Muscle layer of duodenum (tissue), 2 donors: ENCODE data around the gene DNAJC15.

Source experiments
- H3K27ac ChIP-seq: one replicate; pipeline ENCODE4 v1.7.0; 2013; ENCODE audit warnings: mild to moderate bottlenecking, low read length
- H3K27me3 ChIP-seq: one replicate; pipeline ENCODE4 v1.7.0; 2013; ENCODE audit warnings: low read depth, mild to moderate bottlenecking, control low read depth, low read length
- H3K36me3 ChIP-seq, 2 donors: one replicate each; pipeline ENCODE4 v1.7.0; 2013; ENCODE audit warnings: low read length in 2 of 2, control low read depth in 1 of 2, mild to moderate bottlenecking in 1 of 2; ENCODE audit not compliant: insufficient read depth in 2 of 2, control insufficient read depth in 1 of 2
- H3K4me1 ChIP-seq, 2 donors: one replicate each; pipeline ENCODE4 v1.7.0; 2013; ENCODE audit warnings: low read length in 2 of 2, mild to moderate bottlenecking in 2 of 2, control low read depth in 1 of 2, moderate library complexity in 1 of 2; ENCODE audit not compliant: insufficient read depth in 2 of 2, control insufficient read depth in 1 of 2
- H3K4me3 ChIP-seq, 2 donors: one replicate each; pipeline ENCODE4 v1.7.0; 2013; ENCODE audit warnings: low read length in 2 of 2, low read depth in 1 of 2, mild to moderate bottlenecking in 1 of 2
- H3K9me3 ChIP-seq, 2 donors: one replicate each; pipeline ENCODE4 v1.7.0; 2013; ENCODE audit warnings: low read length in 2 of 2, control low read depth in 1 of 2, mild to moderate bottlenecking in 1 of 2; ENCODE audit not compliant: control insufficient read depth in 1 of 2
- donor health status: healthy.

Gene DNAJC15

DNA sequence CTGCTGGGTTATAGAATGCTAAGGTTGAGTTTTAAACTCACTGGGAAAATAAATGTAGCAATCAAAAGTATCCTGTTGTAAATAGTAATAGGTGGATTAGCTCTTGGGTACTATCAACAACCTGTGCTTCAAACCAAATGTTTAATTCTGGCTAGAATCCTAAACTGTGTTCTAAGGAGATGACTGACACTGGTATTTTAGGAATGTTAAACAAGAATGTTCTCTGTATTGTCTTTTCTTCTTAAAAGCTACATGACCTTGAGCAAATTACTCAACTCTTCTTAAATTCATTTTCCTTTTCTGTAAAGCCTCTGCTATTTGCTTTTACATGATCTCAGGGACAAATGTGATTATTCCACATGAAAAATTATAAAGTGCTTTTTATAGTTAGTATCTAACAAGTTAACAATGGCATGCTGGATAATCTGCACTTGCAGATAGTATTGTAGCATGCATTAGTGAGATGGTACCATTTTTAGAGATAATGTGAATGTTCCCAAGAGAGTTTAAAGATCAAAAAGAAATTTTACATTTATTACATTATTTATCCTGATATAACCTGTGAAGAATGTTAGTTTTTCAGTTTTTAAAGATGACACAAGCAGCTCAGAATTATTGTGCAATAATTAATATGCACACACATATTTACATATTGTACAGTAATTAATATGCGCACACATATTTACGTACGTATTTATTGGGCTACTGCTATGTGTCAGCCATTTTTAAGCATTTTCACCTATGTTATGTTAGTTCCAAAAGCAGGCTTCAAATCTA, 17.7 kb upstream of the DNAJC15 start:
- H3K4me1 ChIP-seq: no peaks in the 10 kb centered on the region
- no peak overlapping the region for H3K27ac ChIP-seq
- no peaks in the 10 kb centered on the region for H3K9me3 ChIP-seq
- no peaks in the 10 kb centered on the region for H3K27me3 ChIP-seq
- H3K36me3 ChIP-seq: no peaks in the 10 kb centered on the region
- no peak overlapping the region for H3K4me3 ChIP-seq

DNA sequence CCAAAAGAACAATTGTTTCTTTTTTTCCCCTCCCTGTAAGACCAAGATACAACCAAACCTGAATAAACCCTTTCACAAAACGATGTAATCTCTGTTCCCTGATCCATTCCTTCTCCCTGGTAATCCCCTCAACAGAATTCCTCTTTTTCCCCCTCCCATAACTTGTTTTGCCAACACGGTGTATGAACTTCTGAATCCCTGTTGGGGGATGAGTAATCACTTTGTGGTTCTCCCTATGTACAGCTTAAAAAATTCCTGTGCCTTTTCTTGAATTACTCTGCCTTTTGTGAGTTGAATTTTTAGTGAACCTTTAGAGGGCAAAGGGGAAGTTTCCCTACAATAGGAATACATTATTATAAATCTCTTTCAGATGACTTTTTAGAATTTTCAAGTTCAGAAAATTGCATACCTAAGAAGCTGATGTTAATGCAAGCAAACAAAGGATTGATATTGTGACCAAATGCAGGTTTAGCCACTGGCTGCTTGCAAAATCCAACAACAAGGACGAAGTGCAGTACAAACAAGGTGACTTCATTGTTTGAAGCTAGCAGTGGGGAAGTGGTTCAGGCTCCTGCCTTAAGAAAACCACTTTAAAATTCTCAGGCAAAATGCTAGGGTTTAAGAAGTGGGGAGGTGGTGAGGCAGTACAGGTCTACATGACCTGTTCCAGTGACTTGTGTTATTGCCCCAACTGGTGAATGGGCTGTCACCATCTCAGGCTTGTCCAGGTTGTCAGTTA, 16.3 kb upstream of the DNAJC15 start:
- Histone ChIP-seq H3K27me3 (no peaks in the 10 kb centered on the region), H3K27ac (no peak overlapping the region), H3K9me3 (no peaks in the 10 kb centered on the region), H3K36me3 (no peaks in the 10 kb centered on the region), H3K4me1 (no peaks in the 10 kb centered on the region), H3K4me3 (no peak overlapping the region)

DNA sequence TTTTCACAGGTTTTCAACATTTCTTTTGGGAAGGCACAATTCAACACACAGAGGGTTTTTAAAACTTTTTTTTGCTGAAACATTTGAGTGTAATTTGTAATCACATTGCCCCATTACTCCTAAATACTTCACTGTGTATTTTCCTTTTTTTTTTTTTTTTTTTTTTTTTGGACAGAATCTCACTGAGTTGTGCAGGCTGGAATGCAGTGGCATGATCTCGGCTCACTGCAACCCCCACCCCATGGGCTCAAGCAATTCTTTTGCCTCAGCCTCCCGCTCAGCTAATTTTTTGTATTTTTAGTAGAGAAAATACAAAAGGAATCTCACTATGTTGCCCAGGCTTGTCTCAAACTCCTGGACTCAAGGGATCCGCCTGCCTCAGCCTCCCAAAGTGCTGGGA, 14.8 kb upstream of the DNAJC15 start:
- Histone ChIP-seq H3K4me3 (no peak overlapping the region), H3K27ac (no peak overlapping the region), H3K4me1 (no peaks in the 10 kb centered on the region), H3K36me3 (no peaks in the 10 kb centered on the region), H3K27me3 (no peaks in the 10 kb centered on the region), H3K9me3 (no peaks in the 10 kb centered on the region)

DNA sequence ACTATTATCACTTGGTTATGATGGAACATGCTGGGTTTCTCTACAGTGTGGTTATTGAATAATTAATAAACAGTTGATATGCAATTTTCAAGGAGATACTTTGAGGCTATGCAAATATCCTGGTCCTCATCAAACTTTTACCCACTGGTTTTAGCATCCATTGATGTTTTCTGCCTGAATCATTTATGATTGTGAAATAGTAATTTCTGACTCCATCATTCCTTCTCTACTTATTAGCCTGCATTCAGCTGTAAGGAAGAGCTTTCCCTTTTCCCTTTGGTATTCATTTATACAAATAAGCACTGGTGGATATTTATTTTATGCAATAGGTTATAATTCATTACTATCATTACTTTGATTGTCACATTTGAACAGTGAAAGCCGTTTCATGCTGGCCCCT, 13.9 kb upstream of the DNAJC15 start:
- Histone ChIP-seq H3K4me1 (no peaks in the 10 kb centered on the region), H3K27me3 (no peaks in the 10 kb centered on the region), H3K27ac (no peak overlapping the region), H3K9me3 (no peaks in the 10 kb centered on the region), H3K36me3 (no peaks in the 10 kb centered on the region), H3K4me3 (no peak overlapping the region)

DNA sequence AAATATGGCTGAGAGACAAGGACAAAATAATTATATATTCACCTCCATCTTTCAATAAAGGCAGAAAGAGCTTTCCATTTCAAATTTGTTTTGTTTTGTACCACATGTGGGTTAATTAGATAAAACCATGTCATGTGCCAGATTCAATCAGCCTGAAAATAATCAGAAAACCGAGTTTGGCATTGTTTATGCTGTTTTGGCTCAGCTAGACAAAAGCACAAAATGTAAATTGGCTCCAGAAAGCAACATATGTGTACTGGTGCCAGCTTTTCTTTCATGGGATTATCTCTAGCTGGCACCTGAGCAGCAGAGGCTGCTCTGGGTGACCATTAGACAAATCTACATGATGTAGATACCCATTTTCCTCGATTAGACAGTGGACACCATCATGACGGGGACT, 9.2 kb upstream of the DNAJC15 start:
- Histone ChIP-seq H3K4me3 (no peak overlapping the region), H3K27me3 (no peaks in the 10 kb centered on the region), H3K4me1 (no peaks in the 10 kb centered on the region), H3K9me3 (no peaks in the 10 kb centered on the region), H3K27ac (no peak overlapping the region), H3K36me3 (no peaks in the 10 kb centered on the region)

DNA sequence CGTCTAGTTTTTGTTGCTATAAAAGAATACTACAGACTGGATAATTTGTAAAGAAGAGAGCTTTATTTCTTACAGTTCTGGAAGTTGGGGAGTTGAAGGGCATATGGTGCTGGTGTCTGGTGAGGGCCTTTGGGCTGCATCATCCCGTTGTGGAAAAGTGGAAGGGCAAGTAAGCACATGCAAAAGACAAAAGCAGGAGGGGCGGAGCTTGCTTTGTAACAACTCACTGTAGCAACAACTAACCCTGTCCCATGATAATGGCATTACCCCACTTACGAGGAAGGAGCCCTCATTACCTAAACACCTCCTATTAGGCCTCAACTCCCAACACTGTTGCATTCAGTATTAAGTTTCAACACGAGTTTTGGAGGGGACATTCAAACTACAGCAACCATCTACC, 7.2 kb upstream of the DNAJC15 start:
- Histone ChIP-seq H3K9me3 (no peaks in the 10 kb centered on the region), H3K27ac (no peak overlapping the region), H3K4me3 (no peak overlapping the region), H3K4me1 (no peaks in the 10 kb centered on the region), H3K36me3 (no peaks in the 10 kb centered on the region), H3K27me3 (no peaks in the 10 kb centered on the region)

DNA sequence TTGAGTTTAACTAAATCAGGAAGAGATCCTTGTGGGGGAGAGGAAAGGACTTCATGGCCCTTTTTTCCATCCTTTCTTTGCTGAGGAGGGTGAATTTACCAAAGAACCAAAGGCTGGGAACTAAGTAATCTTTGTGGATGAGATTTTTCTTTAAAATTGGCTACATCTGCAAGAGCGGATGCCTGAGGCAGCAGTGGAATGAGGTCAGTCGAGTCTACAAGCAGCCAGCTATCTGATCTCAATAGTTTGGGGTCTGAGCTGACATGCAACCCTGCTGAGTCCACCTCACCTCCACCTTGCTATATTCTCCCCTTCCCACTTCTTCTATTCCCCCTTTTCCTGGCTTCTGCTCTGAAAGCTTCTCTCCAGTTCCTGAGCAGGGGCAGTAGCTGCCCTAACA, 3.6 kb upstream of the DNAJC15 start:
- H3K4me3 ChIP-seq: no peak overlapping the region
- no peaks in the 10 kb centered on the region for H3K36me3 ChIP-seq
- H3K9me3 ChIP-seq: no peaks in the 10 kb centered on the region
- no peak overlapping the region for H3K27ac ChIP-seq
- peaks cover 0 to under 1% of the 10 kb centered on the region in 2 donors for H3K4me1 ChIP-seq
- no peaks in the 10 kb centered on the region for H3K27me3 ChIP-seq

DNA sequence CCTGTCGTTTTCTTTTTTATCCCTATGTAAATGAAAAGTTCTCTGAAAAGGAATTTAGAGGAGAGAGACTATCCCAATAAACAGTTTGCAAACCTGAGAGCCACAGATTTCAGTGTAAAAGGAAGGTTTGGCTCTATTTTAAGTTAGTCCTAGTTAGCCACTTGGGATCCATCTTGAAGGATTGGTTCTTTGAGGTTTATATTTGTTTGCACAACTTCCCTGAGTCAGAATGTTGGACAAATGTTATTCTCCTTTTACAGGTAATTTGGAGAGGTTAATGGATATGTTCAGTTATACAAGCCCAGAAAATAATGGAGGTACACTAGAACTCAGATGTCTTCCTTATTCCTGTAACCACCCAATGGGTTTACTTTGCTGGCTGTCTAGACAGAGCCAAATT, 2.6 kb upstream of the DNAJC15 start:
- Histone ChIP-seq H3K36me3 (no peaks in the 10 kb centered on the region), H3K27ac (no peak overlapping the region), H3K9me3 (no peaks in the 10 kb centered on the region), H3K4me3 (no peak overlapping the region), H3K27me3 (no peaks in the 10 kb centered on the region), H3K4me1 (peaks cover 0 to 10% of the 10 kb centered on the region in 2 donors)

DNA sequence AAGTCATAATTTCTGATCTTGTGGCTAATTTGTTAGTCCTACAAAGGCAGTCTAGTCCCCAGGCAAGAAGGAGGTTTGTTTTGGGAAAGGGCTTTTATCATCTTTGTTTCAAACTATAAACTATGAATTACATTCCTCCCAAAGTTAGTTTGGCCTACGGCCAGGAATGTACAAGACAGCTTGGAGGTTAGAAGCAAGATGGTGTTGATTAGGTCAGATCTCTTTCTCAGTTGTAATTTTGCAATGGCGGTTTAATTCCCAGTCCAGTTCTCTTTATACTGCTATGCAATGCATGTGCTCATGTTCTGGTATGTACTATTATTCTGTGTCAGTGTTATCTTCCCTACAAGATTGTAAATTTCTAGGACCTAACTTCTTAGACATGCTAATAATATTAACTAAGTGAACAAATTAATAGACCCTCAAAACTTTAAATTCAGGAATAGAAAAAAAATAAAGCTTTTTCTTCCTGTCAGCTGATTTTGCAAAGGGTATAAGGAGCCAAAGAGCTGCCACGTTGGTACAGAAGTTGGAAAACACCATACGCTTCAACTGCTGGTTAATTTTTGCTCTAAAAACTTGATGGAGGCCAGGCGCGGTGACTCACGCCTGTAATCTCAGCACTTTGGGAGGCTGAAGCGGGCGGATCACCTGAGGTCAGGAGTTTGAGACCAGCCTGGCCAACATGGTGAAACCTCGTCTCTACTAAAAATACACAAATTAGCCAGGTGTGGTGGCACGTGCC, 1.3 kb upstream of the DNAJC15 start:
- Histone ChIP-seq H3K36me3 (no peaks in the 10 kb centered on the region), H3K27ac (no peak overlapping the region)

DNA sequence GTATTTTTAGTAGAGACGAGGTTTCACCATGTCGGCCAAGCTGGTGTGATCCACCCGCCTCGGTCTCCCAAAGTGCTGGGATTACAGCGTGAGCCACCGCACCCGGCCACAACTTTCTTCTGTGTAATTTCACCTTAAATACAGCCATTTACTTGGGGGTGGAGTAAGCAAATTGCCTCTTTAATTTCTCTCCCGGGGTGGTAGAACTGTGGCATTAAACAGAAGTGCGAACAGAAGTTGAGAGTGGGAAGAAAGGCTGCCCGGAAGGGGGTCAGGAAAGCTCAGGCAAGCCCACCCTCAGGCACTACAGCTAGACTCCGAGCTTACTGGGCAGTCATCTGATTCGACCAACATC, 475 bp upstream of the DNAJC15 start:
- peaks cover 0 to 14% of the 10 kb centered on the region in 2 donors for H3K4me1 ChIP-seq
- no peaks in the 10 kb centered on the region for H3K36me3 ChIP-seq
- peak overlapping the region; percentile 90 for H3K27ac ChIP-seq
- H3K4me3 ChIP-seq: peak overlapping the region; percentile 80 to 97
- H3K9me3 ChIP-seq: no peaks in the 10 kb centered on the region
- H3K27me3 ChIP-seq: no peaks in the 10 kb centered on the region

More for the DNA sequence above, 1.3 kb upstream of the DNAJC15 start:
- no peaks in the 10 kb centered on the region for H3K27me3 ChIP-seq
- H3K4me1 ChIP-seq: peaks cover 0 to 14% of the 10 kb centered on the region in 2 donors
- H3K4me3 ChIP-seq: no peak overlapping the region
- H3K9me3 ChIP-seq: no peaks in the 10 kb centered on the region

DNA sequence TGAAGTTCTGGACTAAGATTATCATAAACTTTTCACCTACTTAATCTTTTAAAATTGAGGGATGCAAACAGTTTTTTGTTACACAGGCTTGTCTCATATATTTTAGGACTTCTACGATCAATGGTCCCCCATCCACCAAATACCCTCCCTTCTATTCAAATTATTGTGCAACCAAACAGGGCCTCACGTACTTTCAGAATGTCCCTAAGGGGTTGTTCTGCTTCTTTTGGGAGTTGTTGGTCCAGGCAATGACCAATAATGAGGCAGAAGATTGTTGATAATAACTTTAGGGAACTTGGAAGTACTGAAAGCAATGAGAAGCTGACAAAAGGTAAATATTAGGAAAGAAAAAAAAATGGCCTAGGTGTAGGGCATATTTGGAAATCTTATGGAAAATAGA, 2.9 kb downstream of the DNAJC15 start:
- Histone ChIP-seq H3K36me3 (peaks cover 0 to 5% of the 10 kb centered on the region in 2 donors), H3K4me3 (no peak overlapping the region), H3K27me3 (no peaks in the 10 kb centered on the region), H3K4me1 (peaks cover 0 to 14% of the 10 kb centered on the region in 2 donors), H3K9me3 (no peaks in the 10 kb centered on the region), H3K27ac (no peak overlapping the region)
